Type B pancreatic cell (in vitro differentiated cells): ENCODE measurements around the gene DNAH17. TPM values are rescaled to one million over a fixed set of nuclear protein-coding genes. Genes with fewer than 3 reads are reported as not detected.

Experiments
- DNase-seq: peaks from one replicate; pipeline ENCODE4 v3.0.0; 2021; ENCODE audit warnings: mixed read lengths; ENCODE audit not compliant: unreplicated experiment; ENCODE audit errors: extremely low spot score
- H3K27ac Mint-ChIP-seq: 2 replicates; pipeline ENCODE4 v1.8.0; 2021; ENCODE audit warnings: mild to moderate bottlenecking, mixed read lengths
- H3K27me3 Mint-ChIP-seq: 2 replicates; pipeline ENCODE4 v1.8.0; 2021; ENCODE audit warnings: mixed read lengths
- H3K36me3 Mint-ChIP-seq: 2 replicates; pipeline ENCODE4 v1.8.0; 2021; ENCODE audit warnings: mixed read lengths
- H3K4me1 Mint-ChIP-seq: one replicate; pipeline ENCODE4 v1.8.0; 2021; ENCODE audit warnings: mixed read lengths; ENCODE audit not compliant: unreplicated experiment
- H3K4me3 Mint-ChIP-seq: 2 replicates; pipeline ENCODE4 v1.8.0; 2021; ENCODE audit warnings: mild to moderate bottlenecking, mixed read lengths
- H3K9me3 Mint-ChIP-seq: 2 replicates; pipeline ENCODE4 v1.8.0; 2021; ENCODE audit warnings: mixed read lengths
- total RNA-seq: library from RNA; stranded (reverse); gene quantifications from 2 replicates; pipeline ENCODE4 v1.2.1, GENCODE V29; 2021; ENCODE audit warnings: low replicate concordance
- TF ChIP-seq, protein P1 (sequence below): fragments of 200-600 bp; sonication (generic); conservative IDR thresholded peaks from 2 replicates; pipeline ENCODE4 v1.5.0; 2021; ENCODE audit warnings: antibody characterized with exemption, mild to moderate bottlenecking

DNAH17 gene
- total RNA-seq, 1 donor from 2014 or later, result 0.07 TPM

DNA sequence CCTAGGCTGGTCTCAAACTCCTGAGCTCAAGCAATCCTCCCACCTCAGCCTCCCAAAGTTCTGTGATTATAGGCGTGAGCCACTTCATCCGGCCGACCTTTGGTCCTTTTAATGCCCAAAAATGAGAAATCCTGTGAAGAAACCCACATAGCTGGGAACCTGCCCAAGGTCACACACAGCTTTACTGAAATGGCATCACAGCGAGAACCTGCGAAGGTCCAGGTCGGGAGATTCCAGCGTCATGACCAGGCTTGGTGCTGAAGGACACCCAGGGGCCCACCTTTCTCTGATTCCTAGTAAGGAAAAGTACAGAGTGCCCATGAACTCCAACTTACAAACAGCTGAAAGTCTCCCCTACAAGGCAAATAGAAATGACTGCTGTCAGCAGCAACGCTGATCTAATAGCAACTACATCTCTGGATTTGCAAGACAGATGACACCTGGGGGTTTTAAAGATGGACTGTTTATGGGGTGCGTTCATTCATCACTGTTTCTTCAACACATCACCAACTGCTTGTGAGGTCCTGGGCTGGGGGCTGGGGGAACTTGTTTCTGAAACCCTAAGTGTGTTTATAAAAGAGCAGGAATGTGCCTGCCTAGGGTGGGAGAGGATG, 24.5 kb upstream of the DNAH17 start:
- no peaks in the 10 kb centered on the region for H3K36me3 Mint-ChIP-seq
- H3K4me3 Mint-ChIP-seq, result no peak overlapping the region
- no peak overlapping the region for H3K27ac Mint-ChIP-seq
- H3K4me1 Mint-ChIP-seq, result peaks cover 19% of the 10 kb centered on the region
- H3K9me3 Mint-ChIP-seq, result peaks cover 7% of the 10 kb centered on the region
- no peak for DNase-seq
- H3K27me3 Mint-ChIP-seq, result peaks cover 4% of the 10 kb centered on the region
- TF ChIP-seq, protein P1, sequence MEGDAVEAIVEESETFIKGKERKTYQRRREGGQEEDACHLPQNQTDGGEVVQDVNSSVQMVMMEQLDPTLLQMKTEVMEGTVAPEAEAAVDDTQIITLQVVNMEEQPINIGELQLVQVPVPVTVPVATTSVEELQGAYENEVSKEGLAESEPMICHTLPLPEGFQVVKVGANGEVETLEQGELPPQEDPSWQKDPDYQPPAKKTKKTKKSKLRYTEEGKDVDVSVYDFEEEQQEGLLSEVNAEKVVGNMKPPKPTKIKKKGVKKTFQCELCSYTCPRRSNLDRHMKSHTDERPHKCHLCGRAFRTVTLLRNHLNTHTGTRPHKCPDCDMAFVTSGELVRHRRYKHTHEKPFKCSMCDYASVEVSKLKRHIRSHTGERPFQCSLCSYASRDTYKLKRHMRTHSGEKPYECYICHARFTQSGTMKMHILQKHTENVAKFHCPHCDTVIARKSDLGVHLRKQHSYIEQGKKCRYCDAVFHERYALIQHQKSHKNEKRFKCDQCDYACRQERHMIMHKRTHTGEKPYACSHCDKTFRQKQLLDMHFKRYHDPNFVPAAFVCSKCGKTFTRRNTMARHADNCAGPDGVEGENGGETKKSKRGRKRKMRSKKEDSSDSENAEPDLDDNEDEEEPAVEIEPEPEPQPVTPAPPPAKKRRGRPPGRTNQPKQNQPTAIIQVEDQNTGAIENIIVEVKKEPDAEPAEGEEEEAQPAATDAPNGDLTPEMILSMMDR, result no peak

DNA sequence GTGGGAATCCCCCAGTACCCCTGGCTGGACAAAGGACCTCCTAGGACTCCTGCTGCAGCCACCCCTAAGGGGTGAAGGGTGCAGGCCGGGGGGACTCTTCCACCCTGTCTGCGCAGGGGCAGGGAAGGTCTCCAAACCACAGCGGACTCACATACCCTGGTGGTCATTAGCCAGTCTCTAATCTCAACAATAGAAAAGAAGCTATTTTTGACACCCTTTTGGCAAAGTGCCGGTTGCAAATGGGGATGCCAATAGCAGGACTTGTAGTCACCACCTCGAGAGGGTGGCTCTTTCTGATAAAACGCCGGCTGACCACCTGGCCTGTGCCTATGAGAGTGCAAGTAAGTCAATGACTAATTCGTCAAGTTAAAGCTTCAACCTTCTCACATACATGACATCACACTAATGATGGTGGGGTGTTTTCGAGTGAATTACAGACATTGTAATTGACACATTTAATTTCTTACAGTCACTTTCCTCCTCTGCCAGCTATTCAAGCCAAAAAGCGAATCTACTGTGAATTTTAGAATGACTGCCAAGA, 23.1 kb upstream of the DNAH17 start:
- peaks cover 19% of the 10 kb centered on the region for H3K4me1 Mint-ChIP-seq

DNA sequence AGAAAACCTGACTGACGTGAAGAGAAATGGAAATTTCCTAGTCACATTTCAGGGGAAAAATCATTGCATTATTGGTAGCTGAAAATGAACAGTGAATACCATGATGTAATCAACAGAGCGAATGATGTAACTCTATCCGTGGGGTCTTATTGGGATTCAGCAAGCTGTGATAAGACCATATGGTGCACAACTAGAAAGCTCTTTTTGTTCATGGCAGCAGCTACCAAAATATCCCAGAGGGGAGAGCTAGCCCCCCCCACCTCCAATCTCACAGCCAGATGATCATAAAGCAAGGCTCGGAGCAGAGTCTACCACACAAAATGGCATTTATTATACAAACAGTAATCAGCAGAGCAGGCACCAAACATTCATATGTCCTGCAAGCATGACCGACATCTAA, 22.2 kb upstream of the DNAH17 start:
- peaks cover 8% of the 10 kb centered on the region for H3K27me3 Mint-ChIP-seq
- H3K9me3 Mint-ChIP-seq, result peaks cover 11% of the 10 kb centered on the region
- TF ChIP-seq, protein P1, result no peak
- no peak for DNase-seq
- H3K4me1 Mint-ChIP-seq, result peaks cover 19% of the 10 kb centered on the region
- no peaks in the 10 kb centered on the region for H3K36me3 Mint-ChIP-seq
- H3K4me3 Mint-ChIP-seq, result no peak overlapping the region
- H3K27ac Mint-ChIP-seq, result no peak overlapping the region

More for the DNA sequence above, 23.1 kb upstream of the DNAH17 start:
- TF ChIP-seq, protein P1, result no peak
- Mint-ChIP-seq H3K27me3 (peaks cover 4% of the 10 kb centered on the region), H3K27ac (no peak overlapping the region), H3K4me3 (no peak overlapping the region), H3K9me3 (peaks cover 7% of the 10 kb centered on the region), H3K36me3 (no peaks in the 10 kb centered on the region)
- DNase-seq, result no peak

DNA sequence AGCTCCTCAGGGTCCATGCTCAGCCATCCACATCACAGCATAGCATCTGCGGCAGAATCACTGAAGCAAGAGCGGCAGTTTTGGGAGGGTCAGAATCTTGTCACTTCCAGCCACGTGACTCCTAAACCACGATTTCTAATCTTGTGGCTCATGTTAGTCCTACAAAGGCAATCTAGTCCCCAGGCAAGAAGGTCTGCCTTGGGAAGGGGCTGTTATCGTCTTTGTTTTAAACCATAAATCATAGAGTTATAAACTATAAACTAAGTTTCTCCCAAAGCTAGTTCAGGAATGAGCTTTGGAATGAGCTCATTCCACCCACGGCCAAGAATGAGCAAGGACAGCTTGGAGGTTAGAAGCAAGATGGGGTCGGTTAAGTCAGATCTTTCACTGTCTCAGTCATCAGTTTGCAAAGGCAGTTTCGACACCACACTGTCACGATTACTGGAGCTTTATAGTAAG, 20.8 kb upstream of the DNAH17 start:
- no peak for DNase-seq
- Mint-ChIP-seq H3K27ac (no peak overlapping the region), H3K4me3 (no peak overlapping the region), H3K4me1 (peaks cover 19% of the 10 kb centered on the region), H3K27me3 (peaks cover 9% of the 10 kb centered on the region), H3K9me3 (peaks cover 12% of the 10 kb centered on the region), H3K36me3 (no peaks in the 10 kb centered on the region)
- TF ChIP-seq, protein P1, result no peak

DNA sequence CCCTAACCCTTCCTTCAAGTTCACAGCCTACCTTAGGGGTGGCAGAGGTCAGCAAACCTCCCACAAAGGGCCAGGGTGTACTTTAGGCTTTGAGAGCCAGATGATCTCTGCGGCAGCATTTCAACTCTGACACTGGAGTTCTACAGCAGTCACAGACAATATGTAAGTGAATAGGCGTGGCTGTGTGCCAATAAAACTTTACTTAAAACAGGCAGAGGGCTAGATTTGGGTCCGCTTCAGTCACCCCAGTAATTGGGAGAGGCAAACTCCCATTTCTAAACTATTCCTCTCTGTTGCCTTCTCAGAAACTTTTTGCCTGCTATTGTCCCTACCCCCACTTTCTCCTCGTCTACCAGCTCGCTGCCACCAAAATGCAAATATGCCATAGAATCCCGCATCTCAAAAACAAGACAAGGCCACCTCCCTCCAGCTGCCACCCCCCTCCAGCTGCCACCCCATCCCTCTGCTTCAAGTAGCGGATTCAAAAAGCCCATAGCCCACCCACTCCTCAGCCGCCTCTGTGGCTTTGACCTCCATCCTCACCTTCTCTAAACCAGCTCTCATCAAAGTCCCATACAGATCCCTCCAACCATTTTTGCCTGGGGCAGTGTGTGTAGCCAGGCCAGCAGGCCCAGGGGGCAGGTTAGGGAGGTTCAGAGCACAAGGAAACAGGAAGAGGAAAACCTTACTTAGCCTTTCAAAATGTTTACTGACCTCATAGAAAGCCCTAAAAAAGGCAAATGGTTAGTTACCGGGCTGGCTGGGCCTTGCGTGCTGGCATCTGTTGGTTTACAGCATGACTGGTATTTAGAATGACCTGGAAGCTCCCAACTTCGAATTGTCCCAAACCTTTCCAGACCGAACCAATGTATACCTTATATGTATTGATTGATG, 19.9 kb upstream of the DNAH17 start:
- Mint-ChIP-seq H3K9me3 (peaks cover 12% of the 10 kb centered on the region), H3K36me3 (no peaks in the 10 kb centered on the region), H3K27ac (no peak overlapping the region), H3K27me3 (peaks cover 9% of the 10 kb centered on the region), H3K4me3 (no peak overlapping the region), H3K4me1 (peaks cover 23% of the 10 kb centered on the region)
- no peak for DNase-seq
- TF ChIP-seq, protein P1, result no peak
